Mucosa of descending colon (tissue), 3 donors: ENCODE results near the gene BANP. TPM values are rescaled to one million over a fixed set of nuclear protein-coding genes. Genes with fewer than 3 reads are reported as not detected.
"Not testable (repeated sequence)": the region's sequence is repeated elsewhere in the genome, so short reads cannot be mapped to it uniquely, and the experiment has no call there.

Source experiments
- ATAC-seq: fragments of 200-7000 bp; cut with Tn5 transposase; one replicate; pipeline ENCODE4 v1.9.1; 2020; ENCODE audit warnings: mild to moderate bottlenecking, moderate library complexity
- DNase-seq, 3 donors: peaks; one replicate each; pipeline ENCODE4 v3.0.0-alpha.2; 2020
- H3K36me3 ChIP-seq: fragments of 200-600 bp; one replicate; pipeline ENCODE4 v1.8.0; 2021; ENCODE audit warnings: low read depth, mild to moderate bottlenecking
- H3K4me1 ChIP-seq: fragments of 200-600 bp; one replicate; pipeline ENCODE4 v1.8.0; 2021; ENCODE audit warnings: low read depth, mild to moderate bottlenecking
- H3K4me3 ChIP-seq: fragments of 200-600 bp; one replicate; pipeline ENCODE4 v1.8.0; 2021; ENCODE audit warnings: mild to moderate bottlenecking
- H3K9me3 ChIP-seq: fragments of 200-600 bp; one replicate; pipeline ENCODE4 v1.8.0; 2021; ENCODE audit warnings: mild to moderate bottlenecking
- intact Hi-C, 2 donors: fragments of 100-400 bp; cut with DNase I in 1 of 2; cut with micrococcal nuclease in 1 of 2; formaldehyde crosslinking; loops; one replicate each; pipeline versions ENCODE4 v1.11.0 to v1.11.1; 2022; cut with DNase I, micrococcal nuclease
- total RNA-seq, 3 donors: library from RNA; stranded (reverse); fragmentation: NEBNext Ultra II Directional in 2 of 3; extraction: Animal tissue kit (Norgen Biotek cat#: 25700) in 2 of 3; gene quantifications; one replicate each; pipeline versions ENCODE4 v1.2.1 to v1.2.4, GENCODE V29; 2021 to 2023
- TF ChIP-seq, protein P1 (sequence below): fragments of 200-600 bp; IDR thresholded peaks from one replicate; pipeline ENCODE4 v1.8.0; 2022; ENCODE audit warnings: antibody characterized with exemption, mild to moderate bottlenecking
- donor health status: DM: no; HTN: no; CAD: no; lungs with moderate emphysema.
- donor health status: DM: no; HTN: no; CAD: no.
- donor health status: DM: no; HTN: yes; CAD: no.

Gene BANP
- total RNA-seq, 3 donors from 2014 or later = 24.4 to 36.0 (median 26.1) TPM

DNA sequence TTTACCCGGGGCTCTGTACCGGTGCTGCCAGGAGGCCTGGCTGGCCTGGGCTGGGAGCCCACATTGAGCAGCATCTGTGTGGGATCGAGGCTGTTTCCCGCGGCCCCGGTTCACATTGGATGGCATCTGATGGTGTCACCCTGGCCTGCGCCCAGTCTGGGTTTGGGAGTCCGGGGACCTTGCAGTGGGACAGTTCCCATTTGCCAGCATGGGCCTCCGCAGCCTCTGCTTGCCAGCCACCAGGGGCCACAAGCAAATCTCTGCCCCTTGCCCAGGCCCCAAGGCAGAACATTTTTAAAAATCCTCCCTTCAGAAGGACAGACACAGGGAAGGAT lies 64.5 kb downstream of the BANP start:
- TF ChIP-seq, protein P1, sequence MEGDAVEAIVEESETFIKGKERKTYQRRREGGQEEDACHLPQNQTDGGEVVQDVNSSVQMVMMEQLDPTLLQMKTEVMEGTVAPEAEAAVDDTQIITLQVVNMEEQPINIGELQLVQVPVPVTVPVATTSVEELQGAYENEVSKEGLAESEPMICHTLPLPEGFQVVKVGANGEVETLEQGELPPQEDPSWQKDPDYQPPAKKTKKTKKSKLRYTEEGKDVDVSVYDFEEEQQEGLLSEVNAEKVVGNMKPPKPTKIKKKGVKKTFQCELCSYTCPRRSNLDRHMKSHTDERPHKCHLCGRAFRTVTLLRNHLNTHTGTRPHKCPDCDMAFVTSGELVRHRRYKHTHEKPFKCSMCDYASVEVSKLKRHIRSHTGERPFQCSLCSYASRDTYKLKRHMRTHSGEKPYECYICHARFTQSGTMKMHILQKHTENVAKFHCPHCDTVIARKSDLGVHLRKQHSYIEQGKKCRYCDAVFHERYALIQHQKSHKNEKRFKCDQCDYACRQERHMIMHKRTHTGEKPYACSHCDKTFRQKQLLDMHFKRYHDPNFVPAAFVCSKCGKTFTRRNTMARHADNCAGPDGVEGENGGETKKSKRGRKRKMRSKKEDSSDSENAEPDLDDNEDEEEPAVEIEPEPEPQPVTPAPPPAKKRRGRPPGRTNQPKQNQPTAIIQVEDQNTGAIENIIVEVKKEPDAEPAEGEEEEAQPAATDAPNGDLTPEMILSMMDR = no peak
- intact Hi-C loops = no loop called here
- ATAC-seq = no peak

GRCh38 chr16:88016386-88016785 lies 65.2 kb downstream of the BANP start:
- peak in 1 of 3 donors; percentile 19 for DNase-seq
- H3K4me1 ChIP-seq = peaks cover 10% of the 10 kb centered on the region
- H3K4me3 ChIP-seq, H3K36me3 ChIP-seq, H3K9me3 ChIP-seq, intact Hi-C loops, ATAC-seq: not testable (repeated sequence)

More for the DNA sequence above, 64.5 kb downstream of the BANP start:
- Histone ChIP-seq H3K4me3 (no peak overlapping the region), H3K36me3 (no peaks in the 10 kb centered on the region), H3K4me1 (peaks cover 10% of the 10 kb centered on the region), H3K9me3 (no peaks in the 10 kb centered on the region)
- peak in 1 of 3 donors; percentile 17 for DNase-seq

DNA sequence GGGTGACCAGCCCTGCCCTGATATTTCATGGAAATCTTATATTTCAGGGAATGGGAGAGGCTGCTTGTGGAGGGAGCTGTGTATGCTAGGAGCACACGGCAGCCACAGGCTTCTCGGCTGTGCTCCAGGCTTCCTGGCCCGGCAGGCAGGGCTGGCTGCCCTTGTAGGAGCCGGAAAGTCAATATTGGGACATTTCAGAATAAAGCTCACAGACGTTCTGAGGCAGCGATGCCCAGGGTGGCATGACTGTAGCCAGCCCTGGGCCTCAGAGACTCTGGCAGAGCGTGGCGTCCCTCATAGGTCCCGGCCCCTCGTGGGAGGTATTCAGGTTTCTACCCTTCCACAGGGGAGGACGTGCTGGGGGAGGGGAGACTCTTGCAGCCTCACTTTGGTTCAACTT lies 65.7 kb downstream of the BANP start:
- no peaks in the 10 kb centered on the region for H3K36me3 ChIP-seq
- intact Hi-C loops = no loop called here
- no peaks in the 10 kb centered on the region for H3K9me3 ChIP-seq
- peak in 1 of 3 donors; percentile 3 for DNase-seq
- TF ChIP-seq, protein P1 = no peak
- no peak for ATAC-seq
- H3K4me3 ChIP-seq = no peak overlapping the region
- H3K4me1 ChIP-seq = peaks cover 10% of the 10 kb centered on the region

- H3K4me3 ChIP-seq = no peak overlapping the region
- TF ChIP-seq, protein P1 = no peak
- peaks cover 10% of the 10 kb centered on the region for H3K4me1 ChIP-seq
- no peaks in the 10 kb centered on the region for H3K9me3 ChIP-seq
- DNase-seq (peak in 1 of 3 donors; percentile 18), ATAC-seq (no peak)
- intact Hi-C loops = no loop called here
- no peaks in the 10 kb centered on the region for H3K36me3 ChIP-seq
Observed at GRCh38 chr16:88017587-88018101, 66.4 kb downstream of the BANP start.

DNA sequence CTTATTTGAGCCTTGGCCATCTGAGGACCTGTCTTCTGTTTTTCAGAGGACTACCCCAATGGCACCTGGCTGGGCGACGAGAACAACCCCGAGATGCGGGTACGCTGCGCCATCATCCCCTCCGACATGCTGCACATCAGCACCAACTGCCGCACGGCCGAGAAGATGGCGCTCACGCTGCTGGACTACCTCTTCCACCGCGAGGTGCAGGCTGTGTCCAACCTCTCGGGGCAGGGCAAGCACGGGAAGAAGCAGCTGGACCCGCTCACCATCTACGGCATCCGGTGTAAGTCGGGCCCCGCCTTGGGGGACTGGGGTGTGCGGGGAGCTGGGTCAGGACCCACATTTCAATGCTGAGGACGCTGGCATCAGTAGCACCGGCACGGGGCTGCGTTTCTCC lies 67.1 kb downstream of the BANP start:
- ATAC-seq, H3K4me3 ChIP-seq, H3K36me3 ChIP-seq, H3K9me3 ChIP-seq, H3K4me1 ChIP-seq, intact Hi-C loops: not testable (repeated sequence)
- peak in 1 of 3 donors; percentile 19 for DNase-seq

- peak in 1 of 3 donors; percentile 13 for DNase-seq
- intact Hi-C loops, ATAC-seq: not testable (repeated sequence)
Observed at GRCh38 chr16:88019041-88019820, 68.0 kb downstream of the BANP start.

GRCh38 chr16:88019821-88020515 lies 68.7 kb downstream of the BANP start:
- DNase-seq = no peak
- no peak overlapping the region for H3K4me3 ChIP-seq
- H3K9me3 ChIP-seq = no peaks in the 10 kb centered on the region
- intact Hi-C loops = no loop called here
- TF ChIP-seq, protein P1 = no peak
- no peaks in the 10 kb centered on the region for H3K36me3 ChIP-seq
- H3K4me1 ChIP-seq = no peaks in the 10 kb centered on the region
- ATAC-seq = no peak

More at GRCh38 chr16:88019041-88019820, 68.0 kb downstream of the BANP start:
- not testable (repeated sequence) for H3K9me3 ChIP-seq, H3K36me3 ChIP-seq, H3K4me1 ChIP-seq, H3K4me3 ChIP-seq
